NCI-H1417 treated with DMSO at 0.1 percent for 48 hours (cell line): ENCODE measurements around the gene CSNK2A3.
"Not testable (repeated sequence)": the region's sequence is repeated elsewhere in the genome, so short reads cannot be mapped to it uniquely, and the experiment has no call there.

Experiments used
- DNase-seq: peaks from one replicate; lab custom pipeline; 2025; lab: John Stamatoyannopoulos, UW

The CSNK2A3 gene

GRCh38 chr11:11352878-11353277 lies at the start of gene CSNK2A3:
Gene CSNK2A3 (minus strand): TSS chr11:11353250. CDS start chr11:11353119, 131 bp downstream.
- not testable (repeated sequence) for DNase-seq

GRCh38 chr11:11401960-11402535 lies 49.0 kb upstream of the CSNK2A3 start:
- no peak for DNase-seq

- DNase-seq, result no peak
These were observed 47.7 kb upstream of the CSNK2A3 start for GRCh38 chr11:11400635-11401232.

GRCh38 chr11:11400121-11400520 lies 47.1 kb upstream of the CSNK2A3 start:
- no peak for DNase-seq

GRCh38 chr11:11397781-11398180 lies 44.7 kb upstream of the CSNK2A3 start:
- no peak for DNase-seq

GRCh38 chr11:11397036-11397415 lies 44.0 kb upstream of the CSNK2A3 start:
- DNase-seq, result no peak

GRCh38 chr11:11396301-11397035 lies 43.4 kb upstream of the CSNK2A3 start:
- no peak for DNase-seq

- no peak for DNase-seq
These were observed 42.1 kb upstream of the CSNK2A3 start for GRCh38 chr11:11395126-11395525.

- DNase-seq, result no peak
These were observed 41.2 kb upstream of the CSNK2A3 start for GRCh38 chr11:11394241-11394640.

- no peak for DNase-seq
These were observed 38.9 kb upstream of the CSNK2A3 start for GRCh38 chr11:11391796-11392463.

GRCh38 chr11:11391169-11391568 lies 38.1 kb upstream of the CSNK2A3 start:
- no peak for DNase-seq

- no peak for DNase-seq
These were observed 37.2 kb upstream of the CSNK2A3 start for GRCh38 chr11:11390068-11390771.

- DNase-seq, result no peak
These were observed 36.2 kb upstream of the CSNK2A3 start for GRCh38 chr11:11389238-11389637.

GRCh38 chr11:11387622-11388305 lies 34.7 kb upstream of the CSNK2A3 start:
- no peak for DNase-seq

- no peak for DNase-seq
These were observed 34.2 kb upstream of the CSNK2A3 start for GRCh38 chr11:11387207-11387606.

- no peak for DNase-seq
These were observed 31.8 kb upstream of the CSNK2A3 start for GRCh38 chr11:11384829-11385228.

- DNase-seq, result no peak
These were observed 30.9 kb upstream of the CSNK2A3 start for GRCh38 chr11:11383995-11384394.

GRCh38 chr11:11382858-11383532 lies 29.9 kb upstream of the CSNK2A3 start:
- no peak for DNase-seq

GRCh38 chr11:11381471-11382105 lies 28.5 kb upstream of the CSNK2A3 start:
- no peak for DNase-seq

- DNase-seq, result no peak
These were observed 27.8 kb upstream of the CSNK2A3 start for GRCh38 chr11:11380883-11381282.

GRCh38 chr11:11380340-11380739 lies 27.3 kb upstream of the CSNK2A3 start:
- no peak for DNase-seq
